Prostate gland (tissue), 2 donors: Measurements from ENCODE around the gene DHX15. TPM values are rescaled to one million over a fixed set of nuclear protein-coding genes. Genes with fewer than 3 reads are reported as not detected.

Experiments
- DNase-seq: peaks from one replicate; pipeline ENCODE4 v3.0.0-alpha.2; 2019; ENCODE audit warnings: low spot score
- H3K27ac ChIP-seq, 2 donors: fragments of 200-600 bp; sonication (generic); 2 replicates each; pipeline ENCODE4 v1.5.1; 2017 to 2019
- H3K27me3 ChIP-seq: fragments of 200-600 bp; sonication (generic); replicated peaks from 2 replicates; pipeline ENCODE4 v1.5.1; 2019; ENCODE audit not compliant: insufficient read depth
- H3K36me3 ChIP-seq, 2 donors: fragments of 200-600 bp; sonication (generic); 1 replicate in 1 of 2; 2 replicates in 1 of 2; pipeline versions ENCODE4 v1.5.1 to v1.8.1; 2017 to 2019
- H3K4me1 ChIP-seq: fragments of 200-600 bp; sonication (generic); replicated peaks from 2 replicates; pipeline ENCODE4 v1.5.1; 2019
- H3K4me3 ChIP-seq, 2 donors: fragments of 200-600 bp; sonication (generic); 2 replicates each; pipeline ENCODE4 v1.5.1; 2017 to 2019
- H3K9me3 ChIP-seq: fragments of 200-600 bp; sonication (generic); 2 replicates; pipeline ENCODE4 v1.5.1; 2017
- POLR2A ChIP-seq: fragments of 450-650 bp; IDR thresholded peaks from one replicate; pipeline ENCODE4 v1.6.1; 2016; ENCODE audit warnings: antibody characterized with exemption, mild to moderate bottlenecking
- POLR2AphosphoS5 ChIP-seq: sonication (generic); formaldehyde crosslinking; IDR thresholded peaks from one replicate; pipeline ENCODE4 v1.6.1; 2017; ENCODE audit warnings: antibody characterized with exemption
- WGBS: methylation state at CpG from one replicate; pipeline ENCODE4 v1.1.5; 2018; 5-methylcytosine and 5-hydroxymethylcytosine counted together
- intact Hi-C: fragments of 100-400 bp; cut with DNase I; formaldehyde crosslinking; loops from one replicate; pipeline ENCODE4 v1.14.2; 2022
- total RNA-seq, 2 donors: library from RNA; depleted of rRNA; stranded (reverse); fragments of >200 nt; gene quantifications; one replicate each; pipeline ENCODE4 v1.1.0, GENCODE V29; 2016
- TF ChIP-seq, protein P1 (sequence below), 4 experiments: fragments of 200-600 bp in 2 of 4; fragments of 450-650 bp in 2 of 4; sonication (generic) in 2 of 4; IDR thresholded peaks; 1 replicate in 3 of 4; 2 replicates in 1 of 4; pipeline ENCODE4 v1.5.1; 2016 to 2019; ENCODE audit warnings: antibody characterized with exemption in 4 of 4, mild to moderate bottlenecking in 2 of 4, moderate library complexity in 2 of 4

Gene DHX15
- total RNA-seq, 2 donors from 2014 or later = 86.1 to 109 TPM

DNA sequence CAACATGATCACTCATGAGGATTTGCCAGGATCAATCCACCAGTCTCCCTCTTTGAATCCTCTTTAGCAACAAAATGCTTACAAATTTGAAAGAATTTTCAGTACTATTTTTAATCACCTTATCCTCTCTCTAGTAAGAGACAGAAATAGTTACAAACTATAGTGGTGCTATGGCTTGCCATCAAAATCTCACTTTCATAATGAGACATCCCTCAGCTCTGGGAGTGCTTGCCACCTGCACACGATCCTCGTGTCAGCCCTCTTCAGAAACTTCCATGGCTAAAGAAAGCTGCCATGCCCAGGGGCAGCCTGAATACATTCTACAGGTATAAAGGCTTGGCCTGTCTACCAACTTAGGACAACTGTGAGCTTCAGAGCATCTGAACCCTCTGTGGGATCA lies 5.1 kb upstream of the DHX15 start:
- intact Hi-C loops = loop anchor here (5.0 to 10.0 kb wide), 2 partner anchors 325 to 583 kb away; partner anchors contain the start of gene CCDC149
- Histone ChIP-seq H3K4me3 (no peak overlapping the region), H3K27me3 (no peaks in the 10 kb centered on the region), H3K4me1 (no peaks in the 10 kb centered on the region), H3K36me3 (no peaks in the 10 kb centered on the region), H3K27ac (no peak overlapping the region), H3K9me3 (no peaks in the 10 kb centered on the region)
- WGBS = 94% methylated on average over 2 of the region's 2 CpGs
- no peak for DNase-seq
- TF ChIP-seq POLR2A (no peak), POLR2AphosphoS5 (no peak)
- TF ChIP-seq, protein P1, sequence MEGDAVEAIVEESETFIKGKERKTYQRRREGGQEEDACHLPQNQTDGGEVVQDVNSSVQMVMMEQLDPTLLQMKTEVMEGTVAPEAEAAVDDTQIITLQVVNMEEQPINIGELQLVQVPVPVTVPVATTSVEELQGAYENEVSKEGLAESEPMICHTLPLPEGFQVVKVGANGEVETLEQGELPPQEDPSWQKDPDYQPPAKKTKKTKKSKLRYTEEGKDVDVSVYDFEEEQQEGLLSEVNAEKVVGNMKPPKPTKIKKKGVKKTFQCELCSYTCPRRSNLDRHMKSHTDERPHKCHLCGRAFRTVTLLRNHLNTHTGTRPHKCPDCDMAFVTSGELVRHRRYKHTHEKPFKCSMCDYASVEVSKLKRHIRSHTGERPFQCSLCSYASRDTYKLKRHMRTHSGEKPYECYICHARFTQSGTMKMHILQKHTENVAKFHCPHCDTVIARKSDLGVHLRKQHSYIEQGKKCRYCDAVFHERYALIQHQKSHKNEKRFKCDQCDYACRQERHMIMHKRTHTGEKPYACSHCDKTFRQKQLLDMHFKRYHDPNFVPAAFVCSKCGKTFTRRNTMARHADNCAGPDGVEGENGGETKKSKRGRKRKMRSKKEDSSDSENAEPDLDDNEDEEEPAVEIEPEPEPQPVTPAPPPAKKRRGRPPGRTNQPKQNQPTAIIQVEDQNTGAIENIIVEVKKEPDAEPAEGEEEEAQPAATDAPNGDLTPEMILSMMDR (IDR thresholded peaks at IDR 0.05) = no peak

DNA sequence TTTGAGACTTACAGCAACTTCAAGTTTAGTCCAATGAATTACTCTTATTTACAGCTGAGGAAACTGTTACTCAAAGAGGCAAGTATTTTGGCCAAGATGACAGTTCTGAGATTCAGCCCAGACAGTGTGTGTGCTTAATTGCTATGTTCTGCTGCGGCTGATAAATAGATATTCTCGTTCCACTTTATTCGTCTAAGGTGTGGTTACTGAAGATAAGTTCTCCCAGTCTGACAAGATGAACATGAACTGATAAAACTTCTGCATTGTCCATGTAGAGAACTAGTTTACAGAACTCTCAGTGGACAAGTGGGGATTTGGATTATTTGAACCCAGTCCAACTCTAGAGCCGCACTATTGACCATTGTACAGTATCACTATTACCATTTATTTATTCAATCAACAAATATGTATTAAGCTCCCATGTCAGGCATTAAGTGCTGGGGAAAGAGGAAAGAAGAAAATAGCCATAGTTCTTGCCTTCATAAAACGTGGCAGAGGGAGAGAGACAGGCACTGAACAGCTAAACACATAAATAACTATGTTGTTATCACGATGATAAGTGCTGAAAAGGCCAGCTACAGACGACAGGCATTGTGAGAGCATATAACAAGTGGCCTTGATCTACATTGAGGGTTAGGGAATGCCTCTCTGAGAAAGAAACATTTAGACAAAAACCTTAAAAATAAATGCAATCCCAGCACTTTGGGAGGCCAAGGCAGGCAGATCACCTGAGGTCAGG lies 4.0 kb upstream of the DHX15 start:
- WGBS = 54% methylated on average over 7 of the region's 7 CpGs
- Histone ChIP-seq H3K4me1 (no peaks in the 10 kb centered on the region), H3K27ac (no peak overlapping the region), H3K36me3 (no peaks in the 10 kb centered on the region), H3K4me3 (no peak overlapping the region), H3K27me3 (no peaks in the 10 kb centered on the region), H3K9me3 (no peaks in the 10 kb centered on the region)
- intact Hi-C loops = loop anchor here (5.0 to 10.0 kb wide), 2 partner anchors 326 to 584 kb away; partner anchors contain the start of gene CCDC149
- no peak for DNase-seq
- TF ChIP-seq POLR2AphosphoS5 = no peak
- TF ChIP-seq POLR2A = no peak

DNA sequence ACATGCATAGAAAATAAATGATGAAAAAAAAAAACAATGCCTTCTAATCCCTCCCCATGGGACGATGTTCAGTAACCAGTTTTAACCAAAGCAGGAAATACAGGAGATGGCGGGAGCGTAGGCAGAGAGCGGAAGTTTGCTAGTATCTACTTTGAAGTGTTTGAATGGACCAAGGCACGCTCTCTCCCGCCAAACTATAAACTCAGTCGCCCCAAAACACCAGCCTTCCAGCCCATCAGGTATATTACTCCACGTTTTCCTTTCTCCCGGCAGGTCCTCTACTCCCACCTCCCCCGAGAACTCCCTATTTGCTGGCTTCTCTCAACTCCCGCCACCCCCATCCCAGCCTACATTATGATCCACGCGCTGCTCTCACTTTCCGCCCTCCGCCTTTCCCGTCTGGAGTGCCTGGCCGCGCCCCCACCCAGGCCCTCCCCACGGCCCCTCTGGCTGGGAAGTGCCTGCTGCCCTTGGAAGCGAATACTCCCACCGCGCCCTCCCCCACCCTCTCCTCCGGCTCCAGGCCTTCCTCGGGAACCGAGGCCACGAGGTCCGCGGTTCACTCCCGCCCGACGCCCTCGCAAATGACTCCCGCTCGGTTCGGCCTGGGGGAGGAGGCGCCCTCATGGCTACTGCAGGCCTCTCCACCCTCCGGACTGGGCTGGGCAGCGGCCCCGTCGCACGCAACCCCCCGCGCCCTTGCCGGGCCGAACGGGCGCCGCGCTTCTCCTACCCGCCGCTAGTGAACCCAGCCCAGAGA lies 723 bp downstream of the DHX15 start:
- WGBS = under 1% methylated on average over 42 of the region's 51 CpGs
- intact Hi-C loops = loop anchor here (5.0 to 10.0 kb wide), 4 partner anchors 209 to 649 kb away; partner anchors contain the start of genes CCDC149 and PI4K2B
- Histone ChIP-seq H3K27me3 (no peaks in the 10 kb centered on the region), H3K36me3 (no peaks in the 10 kb centered on the region), H3K9me3 (no peaks in the 10 kb centered on the region), H3K4me3 (peak overlapping the region; percentile 98 to 99), H3K4me1 (no peaks in the 10 kb centered on the region), H3K27ac (peak overlapping the region; percentile 96 to 97)
- peak; percentile 53 for DNase-seq
- TF ChIP-seq, protein P1 (IDR thresholded peaks at IDR 0.05) = no peak
- TF ChIP-seq POLR2AphosphoS5 (peak; percentile 43), POLR2A (no peak)

DNA sequence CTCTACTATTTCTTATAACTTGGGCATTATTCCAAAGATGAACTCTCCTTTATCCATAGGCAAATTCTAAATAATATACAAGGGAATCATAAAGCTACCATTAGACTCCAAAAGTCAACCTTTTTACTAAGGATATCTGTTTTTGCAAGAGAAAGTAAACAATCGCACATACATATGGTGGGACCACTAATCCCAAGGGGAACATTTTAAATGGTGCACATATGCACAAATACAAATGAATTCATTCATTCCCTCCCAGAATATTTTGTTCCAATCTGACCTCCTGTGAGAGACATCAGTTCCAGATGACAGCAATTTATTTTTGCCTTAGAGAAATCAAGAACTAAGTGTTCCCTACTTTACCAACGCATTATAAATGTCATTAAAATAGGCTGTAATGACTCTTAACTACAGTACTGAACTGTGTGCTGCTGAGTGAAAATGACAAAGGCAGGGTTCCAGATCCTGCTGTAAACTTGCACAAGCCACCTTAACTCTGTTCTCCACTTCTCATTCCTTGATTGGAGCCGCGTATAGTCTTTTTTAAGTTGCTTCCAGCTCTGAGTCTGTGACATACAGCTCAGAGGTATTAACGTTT lies 2.0 kb downstream of the DHX15 start:
- intact Hi-C loops = loop anchor here (5.0 to 10.0 kb wide), 4 partner anchors 210 to 650 kb away; partner anchors contain the start of genes CCDC149 and PI4K2B
- Histone ChIP-seq H3K9me3 (no peaks in the 10 kb centered on the region), H3K36me3 (no peaks in the 10 kb centered on the region), H3K4me1 (no peaks in the 10 kb centered on the region), H3K4me3 (peak overlapping the region; percentile 98 to 99), H3K27me3 (no peaks in the 10 kb centered on the region), H3K27ac (peak overlapping the region; percentile 96 to 97)
- TF ChIP-seq, protein P1 (IDR thresholded peaks at IDR 0.05) = no peak
- TF ChIP-seq POLR2A (no peak), POLR2AphosphoS5 (no peak)
- DNase-seq = no peak
- WGBS = 12% methylated on average over 5 of the region's 5 CpGs

DNA sequence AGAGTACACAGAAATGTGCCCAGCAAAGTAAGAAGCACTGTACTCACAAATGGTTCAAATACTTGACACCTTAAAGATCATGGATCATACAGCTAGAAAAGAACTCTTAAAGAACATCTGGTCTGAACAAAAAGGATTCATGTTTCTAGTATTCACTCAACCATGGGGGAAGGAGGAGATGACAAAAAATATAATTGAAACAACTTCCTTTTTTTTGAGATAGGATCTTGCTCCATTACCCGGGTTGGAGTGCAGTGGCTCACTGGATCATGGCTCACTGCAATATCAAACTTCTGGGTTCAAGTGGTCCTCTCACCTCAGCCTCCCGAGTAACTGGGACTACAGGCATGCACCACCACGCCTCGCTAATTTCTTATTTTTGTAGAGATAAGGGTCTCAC lies 6.0 kb downstream of the DHX15 start:
- H3K36me3 ChIP-seq = no peaks in the 10 kb centered on the region
- TF ChIP-seq, protein P1 (IDR thresholded peaks at IDR 0.05) = no peak
- no peak for TF ChIP-seq POLR2A
- no peak for TF ChIP-seq POLR2AphosphoS5
- no peak overlapping the region for H3K27ac ChIP-seq
- H3K27me3 ChIP-seq = no peaks in the 10 kb centered on the region
- no peak overlapping the region for H3K4me3 ChIP-seq
- no peaks in the 10 kb centered on the region for H3K9me3 ChIP-seq
- intact Hi-C loops = no loop called here
- WGBS = 79% methylated on average over 4 of the region's 4 CpGs
- no peak for DNase-seq
- no peaks in the 10 kb centered on the region for H3K4me1 ChIP-seq
